Stimulated activated CD4-positive, alpha-beta T cell treated with anti-CD3 and anti-CD28 coated beads, Interleukin-15, amount 100 ng/mL, for 1 hour (primary cell): ENCODE data around the gene GEMIN7.

Experiments used
- DNase-seq, 2 donors: peaks; one replicate each; pipeline ENCODE4 v3.0.0-alpha.2; 2020; ENCODE audit warnings: low read depth in 1 of 2, low spot score in 1 of 2

Gene GEMIN7

GRCh38 chr19:45125975-45126493, 47.0 kb downstream of the GEMIN7 start:
- peak; percentile 30 to 54 for DNase-seq

- DNase-seq = no peak
These were observed 47.6 kb downstream of the GEMIN7 start for GRCh38 chr19:45126654-45127053.

GRCh38 chr19:45128146-45128545, 49.1 kb downstream of the GEMIN7 start:
- DNase-seq = no peak

- DNase-seq = no peak
These were observed 49.7 kb downstream of the GEMIN7 start for GRCh38 chr19:45128806-45129205.

GRCh38 chr19:45130236-45130635, 51.2 kb downstream of the GEMIN7 start:
- no peak for DNase-seq

GRCh38 chr19:45130888-45131615, 52.0 kb downstream of the GEMIN7 start:
- no peak for DNase-seq

- DNase-seq = no peak
These were observed 54.6 kb downstream of the GEMIN7 start for GRCh38 chr19:45133661-45134060.

GRCh38 chr19:45135176-45135885, 56.3 kb downstream of the GEMIN7 start:
- DNase-seq = no peak

GRCh38 chr19:45136507-45137178, 57.6 kb downstream of the GEMIN7 start:
- DNase-seq = no peak

- DNase-seq = no peak
These were observed 58.2 kb downstream of the GEMIN7 start for GRCh38 chr19:45137179-45137761.

GRCh38 chr19:45138303-45138751, 59.3 kb downstream of the GEMIN7 start:
- no peak for DNase-seq

- DNase-seq = no peak
These were observed 60.5 kb downstream of the GEMIN7 start for GRCh38 chr19:45139286-45140143.

GRCh38 chr19:45140144-45140503, 61.1 kb downstream of the GEMIN7 start:
- no peak for DNase-seq

GRCh38 chr19:45140533-45140932, 61.5 kb downstream of the GEMIN7 start:
- DNase-seq = no peak
